Measurements from ENCODE around the gene SART3.
A peak's percentile ranks its signal among the peaks of the same experiment; 100 is the strongest.
"Not testable (repeated sequence)": the region's sequence is repeated elsewhere in the genome, so short reads cannot be mapped to it uniquely, and the experiment has no call there.

Gene SART3

GRCh38 chr12:108575199-108575912, 14.4 kb upstream of the SART3 start:
- FAIRE-seq (no peak), DNase-seq (ENCODE audit: insufficient read length) (no peak)
- TF ChIP-seq POLR2A (IDR thresholded peaks at IDR 0.05; ENCODE audit: low read depth, low read length), result no peak
- no peak for TF ChIP-seq POLR2AphosphoS5 (IDR thresholded peaks at IDR 0.05; ENCODE audit: low read depth, low read length)
- no peak for TF ChIP-seq TAF1 (IDR thresholded peaks at IDR 0.05; ENCODE audit: borderline replicate concordance, low read depth, low read length)

- not testable (repeated sequence) for DNase-seq (ENCODE audit: insufficient read length); FAIRE-seq
Measured at GRCh38 chr12:108574276-108574675, 13.3 kb upstream of the SART3 start.

GRCh38 chr12:108573317-108573716, 12.3 kb upstream of the SART3 start:
- TF ChIP-seq POLR2AphosphoS5 (IDR thresholded peaks at IDR 0.05; ENCODE audit: low read depth, low read length), result no peak
- TF ChIP-seq TAF1 (IDR thresholded peaks at IDR 0.05; ENCODE audit: borderline replicate concordance, low read depth, low read length), result no peak
- TF ChIP-seq POLR2A (IDR thresholded peaks at IDR 0.05; ENCODE audit: low read depth, low read length), result no peak
- FAIRE-seq (peak; percentile 62), DNase-seq (ENCODE audit: insufficient read length) (no peak)

GRCh38 chr12:108572166-108572790, 11.3 kb upstream of the SART3 start:
- FAIRE-seq (peak; percentile 91), DNase-seq (ENCODE audit: insufficient read length) (no peak)
- TF ChIP-seq POLR2AphosphoS5 (IDR thresholded peaks at IDR 0.05; ENCODE audit: low read depth, low read length) (0 out of 2 replicates have a peak, but pooled peaks have one; percentile 29), TAF1 (IDR thresholded peaks at IDR 0.05; ENCODE audit: borderline replicate concordance, low read depth, low read length) (no peak), POLR2A (IDR thresholded peaks at IDR 0.05; ENCODE audit: low read depth, low read length) (peak; percentile 31; the same call in 1 of the 2 replicates)

- 0 out of 2 replicates have a peak, but pooled peaks have one; percentile 2 for TF ChIP-seq POLR2A (IDR thresholded peaks at IDR 0.05; ENCODE audit: low read depth, low read length)
- no peak for TF ChIP-seq TAF1 (IDR thresholded peaks at IDR 0.05; ENCODE audit: borderline replicate concordance, low read depth, low read length)
- peak; percentile 34; the same call in 1 of the 2 replicates for TF ChIP-seq POLR2AphosphoS5 (IDR thresholded peaks at IDR 0.05; ENCODE audit: low read depth, low read length)
- DNase-seq (ENCODE audit: insufficient read length) (no peak), FAIRE-seq (no peak)
Measured at GRCh38 chr12:108571609-108572165, 10.7 kb upstream of the SART3 start.

GRCh38 chr12:108570743-108571608, 10.0 kb upstream of the SART3 start:
- DNase-seq (ENCODE audit: insufficient read length), result no peak
- FAIRE-seq, result peak; percentile 71
- TF ChIP-seq POLR2AphosphoS5 (IDR thresholded peaks at IDR 0.05; ENCODE audit: low read depth, low read length) (no peak), POLR2A (IDR thresholded peaks at IDR 0.05; ENCODE audit: low read depth, low read length) (no peak), TAF1 (IDR thresholded peaks at IDR 0.05; ENCODE audit: borderline replicate concordance, low read depth, low read length) (no peak)

- FAIRE-seq (peak; percentile 94), DNase-seq (ENCODE audit: insufficient read length) (no peak)
- TF ChIP-seq POLR2AphosphoS5 (IDR thresholded peaks at IDR 0.05; ENCODE audit: low read depth, low read length) (peak; percentile 64; the same call in 1 of the 2 replicates), POLR2A (IDR thresholded peaks at IDR 0.05; ENCODE audit: low read depth, low read length) (0 out of 2 replicates have a peak, but pooled peaks have one; percentile 13), TAF1 (IDR thresholded peaks at IDR 0.05; ENCODE audit: borderline replicate concordance, low read depth, low read length) (no peak)
Measured at GRCh38 chr12:108568338-108569154, 7.6 kb upstream of the SART3 start.

- DNase-seq (ENCODE audit: insufficient read length), result no peak
- TF ChIP-seq POLR2A (IDR thresholded peaks at IDR 0.05; ENCODE audit: low read depth, low read length), result 0 out of 2 replicates have a peak, but pooled peaks have one; percentile 36
- no peak for TF ChIP-seq TAF1 (IDR thresholded peaks at IDR 0.05; ENCODE audit: borderline replicate concordance, low read depth, low read length)
- FAIRE-seq, result peak; percentile 30
Measured at GRCh38 chr12:108567406-108568337, 6.7 kb upstream of the SART3 start.

GRCh38 chr12:108566452-108566851, 5.5 kb upstream of the SART3 start:
- DNase-seq (ENCODE audit: insufficient read length) (no peak), FAIRE-seq (no peak)
- peak; percentile 36; the same call in 1 of the 2 replicates for TF ChIP-seq POLR2AphosphoS5 (IDR thresholded peaks at IDR 0.05; ENCODE audit: low read depth, low read length)
- no peak for TF ChIP-seq TAF1 (IDR thresholded peaks at IDR 0.05; ENCODE audit: borderline replicate concordance, low read depth, low read length)
- no peak; the same call in 1 of the 2 replicates for TF ChIP-seq POLR2A (IDR thresholded peaks at IDR 0.05; ENCODE audit: low read depth, low read length)

All from GM12892 (cell line).